H54 (cell line): ENCODE measurements around the gene TUBB3.
A peak's percentile ranks its signal among the peaks of the same experiment; 100 is the strongest.
"Not testable (repeated sequence)": the region's sequence is repeated elsewhere in the genome, so short reads cannot be mapped to it uniquely, and the experiment has no call there.

Experiments
- DNase-seq: peaks from one replicate; pipeline ENCODE4 v3.0.0; 2011; ENCODE audit warnings: low spot score, mixed read lengths; ENCODE audit not compliant: insufficient read length
- FAIRE-seq: peaks from 3 replicates; lab custom pipeline; 2011; peaks lifted over from hg19 to GRCh38; lab: Jason Lieb, UNC
- POLR2A ChIP-seq: IDR thresholded peaks from 2 replicates; pipeline ENCODE4 v1.6.1; 2011; ENCODE audit warnings: low read depth, mild to moderate bottlenecking, low read length

TUBB3 gene

DNA sequence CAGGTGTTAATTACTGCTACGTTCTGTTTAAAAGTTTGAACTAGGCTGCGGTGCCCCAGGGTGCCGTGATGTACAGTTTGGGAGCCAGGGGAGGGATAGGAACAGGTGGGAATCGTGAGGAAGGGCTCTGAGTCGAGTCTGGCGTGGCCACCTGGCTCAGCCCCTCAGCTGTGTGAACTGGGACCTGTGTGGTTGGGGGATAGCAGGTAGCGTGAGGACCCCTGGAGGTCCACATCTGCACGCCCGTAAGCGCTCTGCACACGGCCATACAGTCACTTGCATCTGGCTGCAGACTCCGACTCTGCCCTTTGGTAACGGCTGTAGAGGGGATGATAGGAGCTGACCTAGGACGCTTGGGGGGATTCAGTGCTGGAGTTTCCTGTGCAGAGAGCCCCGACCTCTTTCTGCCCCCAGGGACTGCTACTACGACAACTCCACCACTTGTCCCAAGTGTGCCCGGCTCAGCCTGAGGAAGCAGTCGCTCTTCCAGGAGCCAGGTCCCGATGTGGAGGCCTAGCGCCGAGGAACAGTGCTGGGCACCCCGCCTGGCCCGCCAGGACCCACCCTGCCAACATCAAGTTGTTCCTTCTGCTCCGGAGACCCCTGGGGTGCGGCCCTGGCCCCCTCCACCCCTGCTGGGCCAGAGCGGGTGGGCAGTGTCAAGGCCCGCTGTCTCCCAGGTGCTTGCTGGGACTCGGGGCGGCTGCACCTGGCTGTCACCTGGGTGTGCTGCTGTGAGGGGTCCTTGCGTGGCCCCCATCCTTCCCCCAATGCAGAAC lies 42.5 kb downstream of the TUBB3 start:
- DNase-seq (no peak), FAIRE-seq (no peak)
- no peak for TF ChIP-seq POLR2A

DNA sequence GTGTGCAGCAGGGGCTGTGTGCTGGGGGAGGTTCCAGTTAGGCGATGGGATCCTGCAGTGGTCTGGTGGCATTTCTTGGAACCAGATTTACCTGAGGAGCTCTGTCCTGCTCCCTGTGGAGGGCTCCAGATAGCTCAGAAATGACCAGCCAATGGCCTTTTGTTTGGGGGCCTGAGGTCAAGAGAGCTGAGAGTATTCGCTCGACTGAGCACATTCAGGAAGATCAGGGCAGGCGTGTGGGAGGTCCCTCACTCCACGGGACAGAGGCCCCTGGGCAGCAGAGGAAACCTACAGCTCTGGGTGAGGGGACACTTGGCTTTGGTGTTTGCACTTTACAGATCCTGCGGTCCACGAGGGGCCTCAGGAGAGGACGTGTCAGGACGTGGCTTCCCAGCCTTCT lies 43.6 kb downstream of the TUBB3 start:
- no peak for DNase-seq
- no peak for TF ChIP-seq POLR2A
- no peak for FAIRE-seq

- not testable (repeated sequence) for FAIRE-seq, DNase-seq
Observed at GRCh38 chr16:89967436-89967835, 44.3 kb downstream of the TUBB3 start.

GRCh38 chr16:89968074-89968473 lies 44.9 kb downstream of the TUBB3 start:
- not testable (repeated sequence) for DNase-seq, FAIRE-seq

GRCh38 chr16:89969741-89970410 lies 46.7 kb downstream of the TUBB3 start:
- no peak for FAIRE-seq
- no peak for DNase-seq
- no peak for TF ChIP-seq POLR2A

DNA sequence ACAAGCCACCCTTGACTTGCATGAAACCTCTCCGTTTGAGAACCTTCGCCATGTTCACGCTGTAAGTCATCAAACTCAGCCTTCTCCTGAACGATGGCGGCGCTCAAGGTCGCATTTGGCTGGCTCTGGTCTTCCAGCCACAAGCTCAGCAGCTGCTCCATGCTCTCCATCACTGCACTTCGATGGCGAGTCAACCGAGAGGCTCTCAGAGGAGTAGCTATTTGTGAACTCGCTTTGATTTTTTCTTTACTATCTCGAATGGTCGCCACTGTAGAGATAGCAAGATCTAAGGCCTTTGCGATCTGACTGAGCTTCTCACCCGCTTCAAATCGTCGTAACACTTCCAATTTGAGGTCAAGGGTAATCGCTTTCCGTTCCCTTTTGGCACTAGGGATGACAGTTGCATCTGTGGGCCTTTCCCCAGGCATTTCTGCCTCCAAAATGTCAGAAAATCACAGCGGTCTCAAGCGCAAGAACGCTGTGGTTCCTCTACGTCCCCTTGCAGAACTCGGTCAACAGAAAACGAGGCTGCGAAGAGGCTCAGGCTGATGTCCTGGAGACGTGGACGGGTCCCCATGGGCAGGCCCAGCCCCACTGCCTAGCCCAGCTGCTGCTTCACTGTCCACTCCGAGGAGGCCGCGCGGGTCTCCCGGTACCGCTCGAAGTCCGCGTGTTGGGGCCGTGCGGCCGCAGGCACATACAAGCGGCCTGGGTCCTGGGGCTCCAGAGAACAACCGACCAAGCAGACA lies 48.5 kb downstream of the TUBB3 start:
- DNase-seq (no peak), FAIRE-seq (no peak)
- TF ChIP-seq POLR2A, result no peak

- DNase-seq, result peak; percentile 99
- no peak for FAIRE-seq
- peak; percentile 81 for TF ChIP-seq POLR2A
Observed at GRCh38 chr16:89972244-89973234, 49.4 kb downstream of the TUBB3 start.

GRCh38 chr16:89973235-89973634 lies 50.1 kb downstream of the TUBB3 start:
- no peak for DNase-seq
- FAIRE-seq, result no peak
- no peak for TF ChIP-seq POLR2A

GRCh38 chr16:89973654-89974335 lies 50.7 kb downstream of the TUBB3 start:
- DNase-seq (no peak), FAIRE-seq (no peak)
- no peak for TF ChIP-seq POLR2A

DNA sequence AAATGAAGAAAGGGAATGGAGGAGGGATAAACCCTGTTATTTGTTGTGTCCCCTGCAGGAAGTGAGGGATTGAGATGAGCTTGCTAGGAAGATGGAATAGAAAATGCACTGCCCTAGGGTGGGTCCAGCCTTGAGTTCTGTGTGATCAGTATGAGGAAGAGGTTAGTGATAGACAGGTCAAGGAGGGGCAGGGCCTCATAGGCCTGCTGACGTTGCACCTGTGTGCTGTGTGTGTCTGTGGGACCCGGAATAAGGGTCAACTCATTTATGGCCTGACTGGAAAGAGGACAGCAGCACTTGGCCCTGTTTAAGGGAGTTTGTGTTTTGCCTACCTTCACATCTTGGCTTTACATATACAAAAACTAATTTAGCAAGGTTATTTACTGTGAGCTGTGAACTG lies 51.7 kb downstream of the TUBB3 start:
- TF ChIP-seq POLR2A, result no peak
- DNase-seq, result no peak
- no peak for FAIRE-seq

DNA sequence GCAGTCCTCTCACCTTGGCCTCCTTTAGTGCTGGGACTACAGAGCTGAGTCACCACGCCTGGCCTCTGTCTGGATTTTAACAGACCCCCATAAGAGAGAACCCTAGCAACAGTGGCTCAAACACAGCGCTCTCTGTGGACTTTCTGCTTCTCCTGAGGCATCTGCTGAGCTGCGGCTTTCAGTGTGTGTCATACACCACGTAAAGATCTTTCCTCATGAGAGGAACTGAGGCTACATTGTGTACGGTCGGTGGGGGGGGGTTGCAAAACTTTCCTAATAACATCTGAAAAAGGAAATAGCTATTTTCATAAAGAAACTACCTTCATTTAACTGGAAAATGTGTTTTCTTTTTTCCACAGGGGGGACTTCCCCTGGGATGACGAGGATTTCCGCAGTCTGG lies 58.3 kb downstream of the TUBB3 start:
- no peak for TF ChIP-seq POLR2A
- DNase-seq, result no peak
- no peak for FAIRE-seq

DNA sequence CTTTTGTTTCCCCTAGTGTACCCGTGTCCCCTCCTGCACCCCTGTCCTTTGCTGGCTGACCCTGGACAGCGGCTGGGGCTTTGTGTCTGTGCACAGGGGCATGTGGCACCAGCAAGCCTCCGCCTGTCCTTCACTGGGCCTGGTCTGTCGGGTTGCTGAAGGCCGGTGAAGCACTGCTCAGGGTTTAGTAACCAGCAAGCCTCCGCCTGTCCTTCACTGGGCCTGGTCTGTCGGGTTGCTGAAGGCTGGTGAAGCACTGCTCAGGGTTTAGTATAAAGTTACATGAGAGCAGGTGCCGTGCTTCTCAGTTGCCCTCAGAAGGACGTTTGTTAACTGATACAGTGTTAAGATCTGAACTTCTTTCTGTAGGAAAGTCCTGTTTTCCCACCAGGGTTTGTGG lies 59.2 kb downstream of the TUBB3 start:
- FAIRE-seq (no peak), DNase-seq (no peak)
- no peak for TF ChIP-seq POLR2A

DNA sequence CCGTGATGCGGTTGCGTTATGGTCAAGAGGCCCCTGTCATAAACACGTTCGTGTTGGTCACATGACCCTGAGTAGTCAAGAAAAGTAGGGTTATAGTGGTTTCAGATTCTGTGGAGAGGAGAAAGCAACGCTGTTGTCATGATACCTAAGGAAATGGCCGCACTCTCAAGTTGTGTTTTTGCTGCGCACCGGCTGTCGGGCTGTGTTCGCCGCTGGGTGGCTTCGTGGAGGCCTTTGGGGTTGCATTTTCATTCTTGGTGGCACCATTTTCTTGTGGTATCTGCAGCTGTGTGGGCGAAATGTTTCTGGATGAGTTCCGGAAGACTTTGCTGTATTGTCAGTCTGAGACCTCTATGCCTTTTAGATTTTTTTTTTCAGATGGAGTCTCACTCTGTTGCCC lies 60.4 kb downstream of the TUBB3 start:
- FAIRE-seq, result no peak
- no peak for TF ChIP-seq POLR2A
- no peak for DNase-seq

GRCh38 chr16:89984216-89984615 lies 61.1 kb downstream of the TUBB3 start:
- no peak for TF ChIP-seq POLR2A
- DNase-seq (no peak), FAIRE-seq (no peak)
